ENCODE measurements around the gene PPIL6.
A peak's percentile ranks its signal among the peaks of the same experiment; 100 is the strongest.

The PPIL6 gene

DNA sequence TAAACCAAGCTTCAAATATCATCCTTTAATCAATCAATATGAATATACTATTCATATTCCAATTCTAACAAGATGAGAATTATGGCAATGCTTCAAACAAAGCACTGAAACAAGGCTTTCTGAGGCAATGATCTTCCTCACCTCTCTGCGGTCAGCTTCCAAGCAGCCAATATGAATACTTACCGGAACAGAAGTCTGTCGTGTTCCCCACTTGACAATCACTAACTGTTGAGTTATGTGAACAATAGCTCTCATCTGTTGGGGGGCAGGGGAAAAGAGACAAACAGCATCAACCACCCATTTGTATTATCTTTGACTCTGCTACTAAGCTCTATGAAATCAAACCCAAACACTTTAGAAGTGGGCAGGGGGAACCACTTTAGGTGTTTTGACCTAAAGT lies 62.7 kb downstream of the PPIL6 start:
- peaks cover 55% of the 10 kb centered on the region for H3K36me3 Mint-ChIP-seq (ENCODE audit: low read depth)
- H3K27ac Mint-ChIP-seq = no peak overlapping the region
- TF ChIP-seq, protein P1, sequence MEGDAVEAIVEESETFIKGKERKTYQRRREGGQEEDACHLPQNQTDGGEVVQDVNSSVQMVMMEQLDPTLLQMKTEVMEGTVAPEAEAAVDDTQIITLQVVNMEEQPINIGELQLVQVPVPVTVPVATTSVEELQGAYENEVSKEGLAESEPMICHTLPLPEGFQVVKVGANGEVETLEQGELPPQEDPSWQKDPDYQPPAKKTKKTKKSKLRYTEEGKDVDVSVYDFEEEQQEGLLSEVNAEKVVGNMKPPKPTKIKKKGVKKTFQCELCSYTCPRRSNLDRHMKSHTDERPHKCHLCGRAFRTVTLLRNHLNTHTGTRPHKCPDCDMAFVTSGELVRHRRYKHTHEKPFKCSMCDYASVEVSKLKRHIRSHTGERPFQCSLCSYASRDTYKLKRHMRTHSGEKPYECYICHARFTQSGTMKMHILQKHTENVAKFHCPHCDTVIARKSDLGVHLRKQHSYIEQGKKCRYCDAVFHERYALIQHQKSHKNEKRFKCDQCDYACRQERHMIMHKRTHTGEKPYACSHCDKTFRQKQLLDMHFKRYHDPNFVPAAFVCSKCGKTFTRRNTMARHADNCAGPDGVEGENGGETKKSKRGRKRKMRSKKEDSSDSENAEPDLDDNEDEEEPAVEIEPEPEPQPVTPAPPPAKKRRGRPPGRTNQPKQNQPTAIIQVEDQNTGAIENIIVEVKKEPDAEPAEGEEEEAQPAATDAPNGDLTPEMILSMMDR (IDR thresholded peaks at IDR 0.05) = no peak
- no peaks in the 10 kb centered on the region for H3K27me3 Mint-ChIP-seq (ENCODE audit: low read depth, poor library complexity)
- no peak overlapping the region for H3K4me3 Mint-ChIP-seq
- H3K4me1 Mint-ChIP-seq = peaks cover 31% of the 10 kb centered on the region
- DNase-seq = no peak
- no peaks in the 10 kb centered on the region for H3K9me3 Mint-ChIP-seq

DNA sequence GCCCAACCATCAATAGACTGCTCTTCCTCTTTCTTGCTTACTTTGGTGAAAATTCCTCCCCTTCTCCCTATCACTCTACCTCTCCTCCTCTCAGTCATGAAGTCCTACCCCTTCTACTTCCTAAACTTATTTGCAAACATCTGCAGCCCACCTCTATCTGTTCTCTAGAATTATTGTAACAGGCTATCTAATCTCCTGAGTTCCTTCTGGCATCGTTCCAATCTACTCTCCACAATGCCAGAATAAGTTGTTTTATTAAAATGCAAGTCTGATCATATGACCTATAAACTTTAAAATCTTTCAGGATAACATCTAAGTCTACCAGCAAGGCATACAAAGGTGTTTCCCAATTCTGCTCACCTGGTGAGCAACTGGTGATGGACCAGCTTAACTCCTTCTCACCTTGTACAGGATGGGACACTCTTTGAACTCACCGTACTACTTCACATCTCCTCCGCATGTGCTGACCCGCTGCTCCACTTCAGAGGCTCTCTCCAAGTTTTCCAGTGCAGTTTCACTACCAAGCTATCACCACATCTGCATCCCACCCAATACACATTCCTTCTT lies 66.0 kb downstream of the PPIL6 start:
- TF ChIP-seq, protein P1 (IDR thresholded peaks at IDR 0.05) = no peak
- H3K36me3 Mint-ChIP-seq (ENCODE audit: low read depth) = peaks cover 77% of the 10 kb centered on the region
- DNase-seq = no peak

DNA sequence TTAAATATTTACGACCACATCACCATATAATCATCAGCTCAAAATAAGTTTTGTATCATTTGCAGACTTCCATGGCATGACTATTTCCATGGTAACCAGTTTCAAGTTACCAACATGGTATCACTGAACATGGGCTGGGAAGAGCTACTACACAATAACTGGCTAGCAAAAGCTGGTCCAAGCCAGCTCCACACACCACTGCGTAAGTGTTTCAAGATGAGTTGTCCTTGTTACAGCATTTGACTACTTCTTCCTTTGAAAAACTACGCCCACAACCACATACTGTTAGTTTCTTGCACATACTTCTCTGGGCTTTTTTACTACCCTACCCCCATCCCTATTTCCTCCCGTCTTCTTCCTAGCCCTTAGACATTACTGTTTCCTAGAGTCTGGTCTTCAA lies 66.7 kb downstream of the PPIL6 start:
- Mint-ChIP-seq H3K27me3 (ENCODE audit: low read depth, poor library complexity) (no peaks in the 10 kb centered on the region), H3K4me1 (peaks cover 9% of the 10 kb centered on the region), H3K9me3 (no peaks in the 10 kb centered on the region), H3K27ac (peak overlapping the region; percentile 37), H3K36me3 (ENCODE audit: low read depth) (peaks cover 72% of the 10 kb centered on the region), H3K4me3 (no peak overlapping the region)
- no peak for DNase-seq
- TF ChIP-seq, protein P1 (IDR thresholded peaks at IDR 0.05) = no peak

More for the DNA sequence above, 66.0 kb downstream of the PPIL6 start:
- Mint-ChIP-seq H3K27me3 (ENCODE audit: low read depth, poor library complexity) (no peaks in the 10 kb centered on the region), H3K27ac (peak overlapping the region; percentile 36), H3K4me1 (peaks cover 16% of the 10 kb centered on the region), H3K9me3 (no peaks in the 10 kb centered on the region), H3K4me3 (no peak overlapping the region)

DNA sequence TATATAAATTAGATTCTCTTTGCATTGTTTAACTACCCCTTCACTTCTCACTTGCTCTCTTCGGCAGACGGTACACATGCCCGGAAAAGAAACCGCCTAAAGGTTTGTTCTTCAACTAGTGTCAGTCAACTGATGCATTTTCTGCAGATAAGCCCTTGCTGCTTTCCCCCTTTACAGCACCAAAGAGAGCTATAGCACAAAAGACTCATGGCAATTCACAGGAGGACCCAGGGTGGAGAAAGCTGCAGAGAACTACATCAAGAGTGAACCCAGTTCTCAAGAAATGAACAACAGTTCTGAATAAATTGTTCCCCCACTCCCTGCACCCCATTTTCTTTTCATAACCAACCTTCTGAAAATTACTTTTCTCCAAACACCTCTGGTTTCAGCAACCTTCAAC lies 67.1 kb downstream of the PPIL6 start:
- Mint-ChIP-seq H3K9me3 (no peaks in the 10 kb centered on the region), H3K27ac (peak overlapping the region; percentile 37), H3K36me3 (ENCODE audit: low read depth) (peaks cover 68% of the 10 kb centered on the region), H3K4me1 (peaks cover 7% of the 10 kb centered on the region), H3K27me3 (ENCODE audit: low read depth, poor library complexity) (no peaks in the 10 kb centered on the region), H3K4me3 (no peak overlapping the region)
- TF ChIP-seq, protein P1 (IDR thresholded peaks at IDR 0.05) = no peak
- no peak for DNase-seq

DNA sequence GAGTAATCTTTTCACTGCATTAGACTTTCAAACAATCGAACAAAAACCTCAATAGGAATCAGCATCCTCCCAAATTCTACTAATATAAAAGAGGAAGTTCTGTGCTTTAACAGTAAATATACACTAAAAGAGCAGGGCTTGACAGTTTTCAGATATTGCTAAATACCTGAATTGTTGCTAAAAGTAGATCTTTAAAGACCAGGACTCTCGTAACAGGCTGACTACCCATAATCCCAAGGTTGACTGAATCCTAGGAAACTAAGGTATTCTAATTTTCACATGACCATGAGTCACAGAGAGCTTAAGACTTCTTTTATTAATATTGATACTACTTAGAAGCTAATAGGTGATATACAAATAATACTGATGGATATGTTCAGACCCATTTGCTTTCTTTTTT lies 68.3 kb downstream of the PPIL6 start:
- Mint-ChIP-seq H3K36me3 (ENCODE audit: low read depth) (peaks cover 64% of the 10 kb centered on the region), H3K27me3 (ENCODE audit: low read depth, poor library complexity) (no peaks in the 10 kb centered on the region), H3K9me3 (no peaks in the 10 kb centered on the region), H3K4me1 (no peaks in the 10 kb centered on the region), H3K4me3 (no peak overlapping the region), H3K27ac (no peak overlapping the region)
- no peak for DNase-seq
- TF ChIP-seq, protein P1 (IDR thresholded peaks at IDR 0.05) = no peak

DNA sequence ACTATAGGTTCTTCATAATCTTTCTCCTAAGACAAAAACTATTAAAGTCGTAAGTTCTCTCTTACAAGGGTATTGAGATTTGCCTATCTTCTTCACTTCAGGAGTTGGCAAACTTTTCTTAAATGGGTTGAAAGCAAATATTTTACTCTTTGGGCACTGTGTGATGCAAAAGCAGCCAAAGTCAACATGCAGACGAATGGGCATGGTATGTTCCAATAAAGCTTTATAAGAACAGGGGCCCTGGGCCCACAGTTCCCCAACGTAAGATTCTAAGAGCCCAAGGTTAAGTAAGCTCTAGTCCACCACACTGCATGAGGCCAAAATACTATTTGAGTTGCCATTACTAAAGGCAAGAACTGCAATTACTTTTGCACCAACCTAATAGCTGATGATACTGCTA lies 69.6 kb downstream of the PPIL6 start:
- DNase-seq = no peak
- TF ChIP-seq, protein P1 (IDR thresholded peaks at IDR 0.05) = no peak
- no peaks in the 10 kb centered on the region for H3K9me3 Mint-ChIP-seq
- no peak overlapping the region for H3K4me3 Mint-ChIP-seq
- peaks cover 69% of the 10 kb centered on the region for H3K36me3 Mint-ChIP-seq (ENCODE audit: low read depth)
- H3K4me1 Mint-ChIP-seq = no peaks in the 10 kb centered on the region
- no peak overlapping the region for H3K27ac Mint-ChIP-seq
- no peaks in the 10 kb centered on the region for H3K27me3 Mint-ChIP-seq (ENCODE audit: low read depth, poor library complexity)
